Progenitor cell of endocrine pancreas (in vitro differentiated cells): ENCODE results near the gene SLC16A5. TPM values are rescaled to one million over a fixed set of nuclear protein-coding genes. Genes with fewer than 3 reads are reported as not detected.

ENCODE experiments used
- DNase-seq: peaks from one replicate; pipeline ENCODE4 v3.0.0; 2021; ENCODE audit warnings: low spot score; ENCODE audit not compliant: unreplicated experiment
- H3K27ac Mint-ChIP-seq: 2 replicates; pipeline ENCODE4 v1.8.0; 2021; ENCODE audit warnings: mild to moderate bottlenecking, moderate library complexity, mixed read lengths
- H3K27me3 Mint-ChIP-seq: 2 replicates; pipeline ENCODE4 v1.8.0; 2021; ENCODE audit warnings: mixed read lengths
- H3K36me3 Mint-ChIP-seq: 2 replicates; pipeline ENCODE4 v1.8.0; 2022; ENCODE audit warnings: mixed read lengths; ENCODE audit not compliant: insufficient read depth
- H3K4me1 Mint-ChIP-seq: 2 replicates; pipeline ENCODE4 v1.8.0; 2021; ENCODE audit warnings: low read depth, mixed read lengths
- H3K4me3 Mint-ChIP-seq: 2 replicates; pipeline ENCODE4 v1.8.0; 2021; ENCODE audit warnings: low read depth, mild to moderate bottlenecking, moderate library complexity, mixed read lengths
- H3K9me3 Mint-ChIP-seq: 2 replicates; pipeline ENCODE4 v1.8.0; 2021; ENCODE audit warnings: low read depth, mixed read lengths
- total RNA-seq: library from RNA; stranded (reverse); gene quantifications from 2 replicates; pipeline ENCODE4 v1.2.1, GENCODE V29; 2021
- TF ChIP-seq, protein P1 (sequence below): fragments of 200-600 bp; sonication (generic); IDR thresholded peaks from one replicate; pipeline ENCODE4 v1.5.0; 2021; ENCODE audit warnings: antibody characterized with exemption, mild to moderate bottlenecking; ENCODE audit not compliant: unreplicated experiment

The SLC16A5 gene
- total RNA-seq, 1 donor from 2014 or later = 16.9 TPM

DNA sequence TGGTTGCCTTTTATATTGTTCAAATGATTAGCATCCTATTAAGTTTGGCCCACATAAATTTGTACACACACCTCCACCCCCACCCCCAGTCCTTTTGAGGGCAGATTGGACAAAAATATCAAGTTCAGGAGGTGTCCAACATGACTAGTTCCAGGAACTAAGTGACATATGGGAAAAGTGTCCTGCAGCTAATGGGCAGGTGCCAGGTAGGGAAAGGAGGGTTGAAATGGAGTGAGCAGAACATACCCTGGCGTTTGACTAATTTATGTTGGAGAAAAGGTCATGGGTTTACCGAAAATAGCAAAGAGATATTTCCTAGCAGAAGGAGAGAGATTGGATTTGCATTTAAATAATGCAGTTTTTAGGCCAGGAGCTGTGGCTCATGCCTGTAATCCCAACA lies 35.8 kb upstream of the SLC16A5 start:
- no peaks in the 10 kb centered on the region for H3K27me3 Mint-ChIP-seq
- peaks cover 12% of the 10 kb centered on the region for H3K4me1 Mint-ChIP-seq
- H3K9me3 Mint-ChIP-seq = no peaks in the 10 kb centered on the region
- H3K27ac Mint-ChIP-seq = no peak overlapping the region
- no peak for DNase-seq
- H3K36me3 Mint-ChIP-seq = peaks cover 18% of the 10 kb centered on the region
- TF ChIP-seq, protein P1, sequence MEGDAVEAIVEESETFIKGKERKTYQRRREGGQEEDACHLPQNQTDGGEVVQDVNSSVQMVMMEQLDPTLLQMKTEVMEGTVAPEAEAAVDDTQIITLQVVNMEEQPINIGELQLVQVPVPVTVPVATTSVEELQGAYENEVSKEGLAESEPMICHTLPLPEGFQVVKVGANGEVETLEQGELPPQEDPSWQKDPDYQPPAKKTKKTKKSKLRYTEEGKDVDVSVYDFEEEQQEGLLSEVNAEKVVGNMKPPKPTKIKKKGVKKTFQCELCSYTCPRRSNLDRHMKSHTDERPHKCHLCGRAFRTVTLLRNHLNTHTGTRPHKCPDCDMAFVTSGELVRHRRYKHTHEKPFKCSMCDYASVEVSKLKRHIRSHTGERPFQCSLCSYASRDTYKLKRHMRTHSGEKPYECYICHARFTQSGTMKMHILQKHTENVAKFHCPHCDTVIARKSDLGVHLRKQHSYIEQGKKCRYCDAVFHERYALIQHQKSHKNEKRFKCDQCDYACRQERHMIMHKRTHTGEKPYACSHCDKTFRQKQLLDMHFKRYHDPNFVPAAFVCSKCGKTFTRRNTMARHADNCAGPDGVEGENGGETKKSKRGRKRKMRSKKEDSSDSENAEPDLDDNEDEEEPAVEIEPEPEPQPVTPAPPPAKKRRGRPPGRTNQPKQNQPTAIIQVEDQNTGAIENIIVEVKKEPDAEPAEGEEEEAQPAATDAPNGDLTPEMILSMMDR = no peak
- H3K4me3 Mint-ChIP-seq = no peak overlapping the region

DNA sequence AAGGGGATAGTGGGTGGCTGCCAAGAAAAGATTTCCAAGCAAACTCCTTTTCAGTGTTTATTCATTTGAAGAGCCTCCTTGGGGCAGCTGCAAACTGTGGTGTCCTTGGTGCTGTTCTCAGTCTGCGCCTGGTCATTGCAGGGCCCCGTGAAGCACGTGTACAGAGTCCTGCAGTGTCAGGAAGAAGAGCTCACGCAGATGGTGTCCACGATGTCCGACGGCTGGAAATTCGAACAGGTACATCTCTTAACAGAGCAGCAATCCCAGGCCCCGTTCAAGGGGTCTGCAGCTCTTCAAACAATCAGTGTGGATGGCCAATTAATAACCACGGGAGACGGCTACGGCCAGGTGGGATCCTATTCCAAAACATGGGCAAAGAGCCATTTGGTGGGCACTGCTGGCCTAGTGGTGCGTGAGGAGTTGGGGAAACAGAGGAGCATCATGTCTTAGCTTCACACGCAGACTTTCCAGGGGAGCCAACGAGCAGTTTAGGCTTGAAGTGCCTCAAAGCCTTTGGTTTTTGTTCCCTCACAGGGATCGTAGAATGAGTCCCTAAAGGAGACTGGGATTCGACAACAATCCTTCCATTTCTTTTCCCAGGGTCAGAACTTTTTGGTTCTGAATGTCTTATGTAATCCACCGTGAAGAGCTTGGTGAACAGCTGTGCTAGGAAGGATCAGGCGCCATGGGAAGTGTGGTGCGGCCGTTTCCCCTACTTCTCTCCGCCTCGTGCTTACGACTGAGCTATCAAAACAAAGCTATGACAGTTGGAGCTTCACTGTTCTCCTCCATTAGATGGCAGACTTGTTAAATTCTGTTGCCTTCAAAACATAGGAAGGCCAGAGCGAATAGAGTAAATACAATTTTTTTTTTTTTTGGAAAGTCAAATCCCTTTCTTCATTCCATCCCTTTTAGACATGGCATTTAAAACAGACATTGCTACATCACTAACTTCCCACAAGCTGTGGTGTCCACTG lies 28.1 kb upstream of the SLC16A5 start:
- Mint-ChIP-seq H3K27ac (no peak overlapping the region), H3K4me1 (no peaks in the 10 kb centered on the region), H3K4me3 (no peak overlapping the region), H3K9me3 (no peaks in the 10 kb centered on the region), H3K36me3 (peaks cover 22% of the 10 kb centered on the region), H3K27me3 (no peaks in the 10 kb centered on the region)
- TF ChIP-seq, protein P1 = no peak
- no peak for DNase-seq

DNA sequence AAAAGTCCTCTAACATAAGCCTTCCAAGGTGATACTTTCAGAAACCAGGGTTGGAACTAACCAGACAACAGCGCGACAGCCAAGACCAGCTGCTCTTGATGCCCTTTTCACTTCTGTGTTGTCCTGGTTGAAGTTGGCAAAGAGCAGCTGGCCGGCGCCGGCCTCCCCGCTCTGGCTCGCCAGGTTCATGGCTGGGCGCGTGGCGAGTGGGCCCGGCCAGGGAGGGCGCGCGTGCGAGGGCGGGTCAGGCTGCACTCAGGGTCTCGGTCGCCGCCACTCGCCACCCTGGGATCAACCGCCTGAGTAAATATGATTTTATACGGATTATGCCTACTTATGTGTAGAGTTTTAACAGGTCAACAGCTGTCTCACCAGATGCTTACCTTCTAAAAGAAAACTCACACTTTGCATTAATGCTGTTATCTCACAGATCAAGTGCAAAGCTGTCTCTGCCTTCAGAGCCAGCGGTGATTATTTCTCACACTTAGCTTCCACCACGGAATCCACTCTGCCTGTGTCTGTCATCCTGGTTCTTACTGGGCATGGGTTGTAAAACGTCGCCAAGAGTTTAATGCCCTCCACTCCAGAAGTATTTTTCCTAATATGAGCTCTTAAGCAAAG lies 27.2 kb upstream of the SLC16A5 start:
- H3K27me3 Mint-ChIP-seq = no peaks in the 10 kb centered on the region
- no peaks in the 10 kb centered on the region for H3K4me1 Mint-ChIP-seq
- H3K27ac Mint-ChIP-seq = no peak overlapping the region
- H3K9me3 Mint-ChIP-seq = no peaks in the 10 kb centered on the region
- no peak for DNase-seq
- TF ChIP-seq, protein P1 = no peak
- H3K36me3 Mint-ChIP-seq = peaks cover 20% of the 10 kb centered on the region
- no peak overlapping the region for H3K4me3 Mint-ChIP-seq

DNA sequence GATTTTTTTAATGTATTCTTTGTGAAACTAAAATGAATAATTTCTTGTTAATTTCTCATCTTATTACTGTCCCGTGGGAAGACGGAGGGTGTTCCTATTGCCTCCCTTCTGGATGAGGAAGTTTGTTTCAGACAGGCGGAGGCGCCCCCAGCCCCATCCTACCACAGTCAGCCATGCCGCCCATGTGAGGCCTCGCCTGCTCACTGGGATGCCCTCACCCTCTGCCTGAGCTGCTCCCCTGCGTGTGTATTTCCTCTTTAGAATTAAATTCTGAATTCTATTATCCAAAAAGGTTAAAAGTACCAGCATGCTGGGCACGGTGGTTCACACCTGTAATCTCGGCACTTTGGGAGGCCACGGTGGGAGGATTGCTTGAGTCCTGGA lies 26.7 kb upstream of the SLC16A5 start:
- TF ChIP-seq, protein P1 = no peak
- Mint-ChIP-seq H3K4me1 (no peaks in the 10 kb centered on the region), H3K27me3 (no peaks in the 10 kb centered on the region), H3K36me3 (peaks cover 20% of the 10 kb centered on the region), H3K9me3 (no peaks in the 10 kb centered on the region), H3K4me3 (no peak overlapping the region), H3K27ac (no peak overlapping the region)
- no peak for DNase-seq

DNA sequence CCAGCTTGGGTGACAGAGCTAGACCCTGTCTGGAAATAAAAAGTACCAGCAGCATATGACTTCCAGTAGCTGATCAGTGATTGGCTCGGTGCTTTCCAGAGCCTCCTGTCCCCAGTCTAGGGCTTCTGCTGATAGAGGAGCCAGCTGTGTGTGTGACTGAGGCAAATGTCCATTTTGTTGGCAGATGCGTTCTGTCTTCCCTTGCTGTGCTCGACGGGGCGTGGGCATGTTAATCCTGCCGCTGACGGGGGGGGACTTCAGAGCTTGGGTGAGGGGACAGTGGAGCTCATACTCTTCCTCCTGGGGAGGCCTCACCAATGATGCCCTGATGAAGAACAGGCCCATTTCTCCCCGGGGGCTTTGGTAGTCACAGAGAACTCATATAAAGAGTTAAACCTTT lies 26.1 kb upstream of the SLC16A5 start:
- Mint-ChIP-seq H3K4me1 (no peaks in the 10 kb centered on the region), H3K4me3 (no peak overlapping the region)

More for the DNA sequence above, 26.1 kb upstream of the SLC16A5 start:
- Mint-ChIP-seq H3K9me3 (no peaks in the 10 kb centered on the region), H3K27ac (no peak overlapping the region), H3K36me3 (peaks cover 16% of the 10 kb centered on the region), H3K27me3 (no peaks in the 10 kb centered on the region)
- TF ChIP-seq, protein P1 = no peak
- no peak for DNase-seq
